Retinal pigment epithelial cell (primary cell): Measurements from ENCODE around the gene CDAN1.
"Not testable (repeated sequence)": the region's sequence is repeated elsewhere in the genome, so short reads cannot be mapped to it uniquely, and the experiment has no call there.

Experiments used
- DNase-seq: peaks from one replicate; pipeline ENCODE4 v3.0.0-alpha.2; 2010; ENCODE audit warnings: low read depth
- H3K4me3 ChIP-seq: 2 replicates; pipeline ENCODE4 v1.5.1; 2011; ENCODE audit warnings: mild to moderate bottlenecking, low read length, control low read depth, moderate library complexity
- CTCF ChIP-seq: conservative IDR thresholded peaks from 2 replicates; pipeline ENCODE4 v1.5.1; 2011; ENCODE audit warnings: low read depth, low read length, control low read depth, inconsistent platforms

Gene CDAN1

GRCh38 chr15:42736793-42737528 is at the start of gene CDAN1:
TSS of gene CDAN1 (minus strand) at chr15:42737128. CDS start at chr15:42737102, 26 bp downstream.
- TF ChIP-seq CTCF: no peak
- H3K4me3 ChIP-seq: peak within 1 kb of the TSS; percentile 80
- peak; percentile 22 for DNase-seq

- TF ChIP-seq CTCF: no peak
- H3K4me3 ChIP-seq: no peak overlapping the region
- no peak for DNase-seq
Measured at GRCh38 chr15:42785569-42785968, 48.6 kb upstream of the CDAN1 start.

GRCh38 chr15:42784705-42785104 is 47.8 kb upstream of the CDAN1 start:
- DNase-seq: no peak
- H3K4me3 ChIP-seq: no peak overlapping the region
- no peak for TF ChIP-seq CTCF

GRCh38 chr15:42782716-42783115 is 45.8 kb upstream of the CDAN1 start:
- no peak for TF ChIP-seq CTCF
- no peak overlapping the region for H3K4me3 ChIP-seq

GRCh38 chr15:42775416-42775815 is 38.5 kb upstream of the CDAN1 start:
- no peak overlapping the region for H3K4me3 ChIP-seq
- DNase-seq: no peak
- TF ChIP-seq CTCF: no peak

More at GRCh38 chr15:42782716-42783115, 45.8 kb upstream of the CDAN1 start:
- no peak for DNase-seq

- DNase-seq: no peak
- H3K4me3 ChIP-seq: no peak overlapping the region
- no peak for TF ChIP-seq CTCF
Measured at GRCh38 chr15:42772901-42773300, 36.0 kb upstream of the CDAN1 start.

- no peak for TF ChIP-seq CTCF
- H3K4me3 ChIP-seq: no peak overlapping the region
- DNase-seq: no peak
Measured at GRCh38 chr15:42772144-42772543, 35.2 kb upstream of the CDAN1 start.

GRCh38 chr15:42766109-42766508 is 29.2 kb upstream of the CDAN1 start:
- DNase-seq: not testable (repeated sequence)

GRCh38 chr15:42764154-42764731 is 27.3 kb upstream of the CDAN1 start:
- not testable (repeated sequence) for DNase-seq, H3K4me3 ChIP-seq

More at GRCh38 chr15:42766109-42766508, 29.2 kb upstream of the CDAN1 start:
- H3K4me3 ChIP-seq: not testable (repeated sequence)

GRCh38 chr15:42761813-42762212 is 24.9 kb upstream of the CDAN1 start:
- DNase-seq, H3K4me3 ChIP-seq: not testable (repeated sequence)
